Measurements from ENCODE around the gene ZBTB22. TPM values are rescaled to one million over a fixed set of nuclear protein-coding genes. Genes with fewer than 3 reads are reported as not detected.
"Not testable (repeated sequence)": the region's sequence is repeated elsewhere in the genome, so short reads cannot be mapped to it uniquely, and the experiment has no call there.

Gene ZBTB22
- total RNA-seq, 1 experiment from 2014 or later, result 12.4 TPM

- DNase-seq (ENCODE audit: low read depth), result no peak
Observed at GRCh38 chr6:33280539-33280938, 37.0 kb downstream of the ZBTB22 start.

- peak; percentile 81 for DNase-seq (ENCODE audit: low read depth)
Observed at GRCh38 chr6:33279971-33280511, 37.5 kb downstream of the ZBTB22 start.

GRCh38 chr6:33279257-33279695, 38.3 kb downstream of the ZBTB22 start:
- no peak for DNase-seq (ENCODE audit: low read depth)

GRCh38 chr6:33278810-33279209, 38.7 kb downstream of the ZBTB22 start:
- DNase-seq (ENCODE audit: low read depth), result no peak

- no peak for DNase-seq (ENCODE audit: low read depth)
Observed at GRCh38 chr6:33278392-33278741, 39.2 kb downstream of the ZBTB22 start.

- DNase-seq (ENCODE audit: low read depth), result peak; percentile 49
Observed at GRCh38 chr6:33277663-33278391, 39.7 kb downstream of the ZBTB22 start.

GRCh38 chr6:33276864-33277662, 40.5 kb downstream of the ZBTB22 start, which contains the start of gene B3GALT4:
Gene B3GALT4, plus strand, starts transcription at chr6:33277123. Its CDS starts 297 bp downstream, at chr6:33277420.
- DNase-seq (ENCODE audit: low read depth), result peak; percentile 91

GRCh38 chr6:33276581-33276863, 41.0 kb downstream of the ZBTB22 start:
- DNase-seq (ENCODE audit: low read depth), result no peak

GRCh38 chr6:33275795-33276580, 41.6 kb downstream of the ZBTB22 start:
- DNase-seq (ENCODE audit: low read depth), result not testable (repeated sequence)

- peak; percentile 19 for DNase-seq (ENCODE audit: low read depth)
Observed at GRCh38 chr6:33273924-33274902, 43.3 kb downstream of the ZBTB22 start.

- no peak for DNase-seq (ENCODE audit: low read depth)
Observed at GRCh38 chr6:33273129-33273923, 44.2 kb downstream of the ZBTB22 start.

- DNase-seq (ENCODE audit: low read depth), result no peak
Observed at GRCh38 chr6:33272275-33273128, 45.0 kb downstream of the ZBTB22 start.

- peak; percentile 95 for DNase-seq (ENCODE audit: low read depth)
Observed at GRCh38 chr6:33271468-33272274, 45.9 kb downstream of the ZBTB22 start, which contains the start of the genes RPS18 and VPS52. Gene RPS18, plus strand, starts transcription at chr6:33272075. Its CDS starts 45 bp downstream, at chr6:33272120. Gene VPS52, minus strand, starts transcription at chr6:33271876. Its CDS starts 201 bp downstream, at chr6:33271675.

GRCh38 chr6:33271117-33271467, 46.5 kb downstream of the ZBTB22 start:
- no peak for DNase-seq (ENCODE audit: low read depth)
